ENCODE data around the gene PNLDC1. TPM values are rescaled to one million over a fixed set of nuclear protein-coding genes. Genes with fewer than 3 reads are reported as not detected.

Gene PNLDC1
- total and polyA plus RNA-seq, 9 of the 15 experiments (the other 6 are each of a cell fraction or from before 2014, with no cell fraction given) = 0.12 TPM; not detected in 8

DNA sequence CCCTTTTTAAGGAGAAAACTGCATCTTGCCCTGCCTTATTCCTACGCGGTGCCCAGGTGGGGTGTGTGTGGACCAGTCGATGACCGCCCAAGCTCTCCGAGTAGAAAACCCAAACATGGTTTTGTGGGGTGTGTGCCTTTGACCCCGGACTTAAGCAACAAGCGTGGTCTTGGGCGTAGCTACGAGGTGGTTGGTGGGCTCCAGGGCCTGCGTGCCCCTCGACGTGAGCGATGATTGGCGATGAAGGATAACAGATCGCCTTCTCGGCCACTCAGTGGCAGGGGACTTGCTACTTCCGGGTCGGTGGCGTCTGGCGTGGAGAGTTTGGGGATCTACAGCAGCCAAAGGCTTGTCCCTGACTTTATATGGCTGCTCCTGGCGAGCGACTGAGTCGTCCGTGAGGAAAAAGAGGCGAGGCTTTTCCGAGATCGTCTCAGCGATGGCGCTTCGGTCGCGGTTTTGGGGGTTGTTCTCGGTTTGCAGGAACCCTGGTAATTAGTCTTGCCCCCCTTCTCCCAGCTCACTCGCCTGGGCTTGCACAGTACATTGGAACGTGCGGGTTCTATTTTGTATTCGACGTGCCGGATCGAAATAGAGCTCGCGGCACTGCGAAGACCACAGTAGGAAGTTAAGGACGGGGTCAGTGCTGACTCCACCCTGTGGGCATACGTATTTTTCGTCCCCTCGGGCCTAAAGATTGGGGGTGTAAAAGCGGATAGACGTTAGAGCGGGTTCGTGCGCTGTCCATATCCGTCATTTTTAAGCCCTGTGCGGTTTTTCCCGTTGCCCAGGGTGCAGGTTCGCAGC lies 9.7 kb upstream of the PNLDC1 start, which contains the start of gene MRPL18 (continued):
- TF ChIP-seq, protein P1, sequence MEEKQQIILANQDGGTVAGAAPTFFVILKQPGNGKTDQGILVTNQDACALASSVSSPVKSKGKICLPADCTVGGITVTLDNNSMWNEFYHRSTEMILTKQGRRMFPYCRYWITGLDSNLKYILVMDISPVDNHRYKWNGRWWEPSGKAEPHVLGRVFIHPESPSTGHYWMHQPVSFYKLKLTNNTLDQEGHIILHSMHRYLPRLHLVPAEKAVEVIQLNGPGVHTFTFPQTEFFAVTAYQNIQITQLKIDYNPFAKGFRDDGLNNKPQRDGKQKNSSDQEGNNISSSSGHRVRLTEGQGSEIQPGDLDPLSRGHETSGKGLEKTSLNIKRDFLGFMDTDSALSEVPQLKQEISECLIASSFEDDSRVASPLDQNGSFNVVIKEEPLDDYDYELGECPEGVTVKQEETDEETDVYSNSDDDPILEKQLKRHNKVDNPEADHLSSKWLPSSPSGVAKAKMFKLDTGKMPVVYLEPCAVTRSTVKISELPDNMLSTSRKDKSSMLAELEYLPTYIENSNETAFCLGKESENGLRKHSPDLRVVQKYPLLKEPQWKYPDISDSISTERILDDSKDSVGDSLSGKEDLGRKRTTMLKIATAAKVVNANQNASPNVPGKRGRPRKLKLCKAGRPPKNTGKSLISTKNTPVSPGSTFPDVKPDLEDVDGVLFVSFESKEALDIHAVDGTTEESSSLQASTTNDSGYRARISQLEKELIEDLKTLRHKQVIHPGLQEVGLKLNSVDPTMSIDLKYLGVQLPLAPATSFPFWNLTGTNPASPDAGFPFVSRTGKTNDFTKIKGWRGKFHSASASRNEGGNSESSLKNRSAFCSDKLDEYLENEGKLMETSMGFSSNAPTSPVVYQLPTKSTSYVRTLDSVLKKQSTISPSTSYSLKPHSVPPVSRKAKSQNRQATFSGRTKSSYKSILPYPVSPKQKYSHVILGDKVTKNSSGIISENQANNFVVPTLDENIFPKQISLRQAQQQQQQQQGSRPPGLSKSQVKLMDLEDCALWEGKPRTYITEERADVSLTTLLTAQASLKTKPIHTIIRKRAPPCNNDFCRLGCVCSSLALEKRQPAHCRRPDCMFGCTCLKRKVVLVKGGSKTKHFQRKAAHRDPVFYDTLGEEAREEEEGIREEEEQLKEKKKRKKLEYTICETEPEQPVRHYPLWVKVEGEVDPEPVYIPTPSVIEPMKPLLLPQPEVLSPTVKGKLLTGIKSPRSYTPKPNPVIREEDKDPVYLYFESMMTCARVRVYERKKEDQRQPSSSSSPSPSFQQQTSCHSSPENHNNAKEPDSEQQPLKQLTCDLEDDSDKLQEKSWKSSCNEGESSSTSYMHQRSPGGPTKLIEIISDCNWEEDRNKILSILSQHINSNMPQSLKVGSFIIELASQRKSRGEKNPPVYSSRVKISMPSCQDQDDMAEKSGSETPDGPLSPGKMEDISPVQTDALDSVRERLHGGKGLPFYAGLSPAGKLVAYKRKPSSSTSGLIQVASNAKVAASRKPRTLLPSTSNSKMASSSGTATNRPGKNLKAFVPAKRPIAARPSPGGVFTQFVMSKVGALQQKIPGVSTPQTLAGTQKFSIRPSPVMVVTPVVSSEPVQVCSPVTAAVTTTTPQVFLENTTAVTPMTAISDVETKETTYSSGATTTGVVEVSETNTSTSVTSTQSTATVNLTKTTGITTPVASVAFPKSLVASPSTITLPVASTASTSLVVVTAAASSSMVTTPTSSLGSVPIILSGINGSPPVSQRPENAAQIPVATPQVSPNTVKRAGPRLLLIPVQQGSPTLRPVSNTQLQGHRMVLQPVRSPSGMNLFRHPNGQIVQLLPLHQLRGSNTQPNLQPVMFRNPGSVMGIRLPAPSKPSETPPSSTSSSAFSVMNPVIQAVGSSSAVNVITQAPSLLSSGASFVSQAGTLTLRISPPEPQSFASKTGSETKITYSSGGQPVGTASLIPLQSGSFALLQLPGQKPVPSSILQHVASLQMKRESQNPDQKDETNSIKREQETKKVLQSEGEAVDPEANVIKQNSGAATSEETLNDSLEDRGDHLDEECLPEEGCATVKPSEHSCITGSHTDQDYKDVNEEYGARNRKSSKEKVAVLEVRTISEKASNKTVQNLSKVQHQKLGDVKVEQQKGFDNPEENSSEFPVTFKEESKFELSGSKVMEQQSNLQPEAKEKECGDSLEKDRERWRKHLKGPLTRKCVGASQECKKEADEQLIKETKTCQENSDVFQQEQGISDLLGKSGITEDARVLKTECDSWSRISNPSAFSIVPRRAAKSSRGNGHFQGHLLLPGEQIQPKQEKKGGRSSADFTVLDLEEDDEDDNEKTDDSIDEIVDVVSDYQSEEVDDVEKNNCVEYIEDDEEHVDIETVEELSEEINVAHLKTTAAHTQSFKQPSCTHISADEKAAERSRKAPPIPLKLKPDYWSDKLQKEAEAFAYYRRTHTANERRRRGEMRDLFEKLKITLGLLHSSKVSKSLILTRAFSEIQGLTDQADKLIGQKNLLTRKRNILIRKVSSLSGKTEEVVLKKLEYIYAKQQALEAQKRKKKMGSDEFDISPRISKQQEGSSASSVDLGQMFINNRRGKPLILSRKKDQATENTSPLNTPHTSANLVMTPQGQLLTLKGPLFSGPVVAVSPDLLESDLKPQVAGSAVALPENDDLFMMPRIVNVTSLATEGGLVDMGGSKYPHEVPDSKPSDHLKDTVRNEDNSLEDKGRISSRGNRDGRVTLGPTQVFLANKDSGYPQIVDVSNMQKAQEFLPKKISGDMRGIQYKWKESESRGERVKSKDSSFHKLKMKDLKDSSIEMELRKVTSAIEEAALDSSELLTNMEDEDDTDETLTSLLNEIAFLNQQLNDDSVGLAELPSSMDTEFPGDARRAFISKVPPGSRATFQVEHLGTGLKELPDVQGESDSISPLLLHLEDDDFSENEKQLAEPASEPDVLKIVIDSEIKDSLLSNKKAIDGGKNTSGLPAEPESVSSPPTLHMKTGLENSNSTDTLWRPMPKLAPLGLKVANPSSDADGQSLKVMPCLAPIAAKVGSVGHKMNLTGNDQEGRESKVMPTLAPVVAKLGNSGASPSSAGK (IDR thresholded peaks at IDR 0.05) = no peak; the same call in 1 of the 2 replicates
- no peak; a peak in 1 of 3 replicates for TF ChIP-seq CBX3 (IDR thresholded peaks at IDR 0.05; ENCODE audit: borderline replicate concordance in 1 of 2, low read length in 2 of 2)
- TF ChIP-seq BRF2 (IDR thresholded peaks at IDR 0.05; ENCODE audit: borderline replicate concordance, insufficient read depth, insufficient read length) = no peak
- TF ChIP-seq MTF1 (CRISPR knock-in tag; IDR thresholded peaks at IDR 0.05; ENCODE audit: borderline replicate concordance) = no peak
- no peak for TF ChIP-seq ZNF253 (CRISPR knock-in tag; conservative IDR thresholded peaks at IDR 0.05)
- no peak for TF ChIP-seq SNIP1 (IDR thresholded peaks at IDR 0.05; ENCODE audit: low read depth)
- no peak for TF ChIP-seq PRPF4 (IDR thresholded peaks at IDR 0.05; ENCODE audit: insufficient read depth, low read depth, low read length, poor library complexity, severe bottlenecking)
- TF ChIP-seq ZNF778 (CRISPR knock-in tag; IDR thresholded peaks at IDR 0.05) = no peak
- no peak; the same call in 1 of the 2 replicates for TF ChIP-seq ZNF780A (CRISPR knock-in tag; IDR thresholded peaks at IDR 0.05)
- TF ChIP-seq ETV6 (IDR thresholded peaks at IDR 0.05; ENCODE audit: borderline replicate concordance in 1 of 2, low read depth in 2 of 2, low read length in 1 of 2) = no peak; a peak in 1 of 4 replicates
- TF ChIP-seq ETV6 (CRISPR knock-in tag; IDR thresholded peaks at IDR 0.05; ENCODE audit: borderline replicate concordance) = peak; percentile 81; the same call in 1 of the 2 replicates
- TF ChIP-seq MAFG (tag; conservative IDR thresholded peaks at IDR 0.05) = no peak
- peak; percentile 40 for TF ChIP-seq SP1 (CRISPR knock-in tag; IDR thresholded peaks at IDR 0.05)
- no peak for TF ChIP-seq RNF2 (IDR thresholded peaks at IDR 0.05)
